ENCODE results near the gene TLE1.
A peak's percentile ranks its signal among the peaks of the same experiment; 100 is the strongest.

The TLE1 gene

GRCh38 chr9:81570083-81570482 is 119.3 kb downstream of the TLE1 start:
- no peak for DNase-seq

- DNase-seq, result no peak
Measured at GRCh38 chr9:81566074-81566698, 123.2 kb downstream of the TLE1 start.

- no peak for DNase-seq
Measured at GRCh38 chr9:81565609-81566008, 123.7 kb downstream of the TLE1 start.

GRCh38 chr9:81565144-81565543 is 124.2 kb downstream of the TLE1 start:
- DNase-seq, result no peak

GRCh38 chr9:81564632-81565031 is 124.7 kb downstream of the TLE1 start:
- no peak for DNase-seq

- no peak for DNase-seq
Measured at GRCh38 chr9:81563739-81564138, 125.6 kb downstream of the TLE1 start.

- no peak for DNase-seq
Measured at GRCh38 chr9:81563020-81563407, 126.3 kb downstream of the TLE1 start.

GRCh38 chr9:81562231-81563019 is 126.9 kb downstream of the TLE1 start:
- DNase-seq, result no peak

GRCh38 chr9:81560851-81561732 is 128.3 kb downstream of the TLE1 start:
- DNase-seq, result no peak

GRCh38 chr9:81559709-81560108 is 129.6 kb downstream of the TLE1 start:
- DNase-seq, result no peak

GRCh38 chr9:81559197-81559596 is 130.2 kb downstream of the TLE1 start:
- DNase-seq, result no peak

- DNase-seq, result no peak
Measured at GRCh38 chr9:81558091-81558830, 131.1 kb downstream of the TLE1 start.

- peak; percentile 16 for DNase-seq
Measured at GRCh38 chr9:81557452-81558090, 131.8 kb downstream of the TLE1 start.

GRCh38 chr9:81556923-81557322 is 132.4 kb downstream of the TLE1 start:
- DNase-seq, result no peak

- no peak for DNase-seq
Measured at GRCh38 chr9:81552581-81552991, 136.8 kb downstream of the TLE1 start.

- DNase-seq, result no peak
Measured at GRCh38 chr9:81550207-81550583, 139.2 kb downstream of the TLE1 start.

GRCh38 chr9:81549500-81550206 is 139.7 kb downstream of the TLE1 start:
- DNase-seq, result no peak

GRCh38 chr9:81548911-81549310 is 140.4 kb downstream of the TLE1 start:
- no peak for DNase-seq

- no peak for DNase-seq
Measured at GRCh38 chr9:81546489-81546888, 142.9 kb downstream of the TLE1 start.

- no peak for DNase-seq
Measured at GRCh38 chr9:81543695-81544094, 145.7 kb downstream of the TLE1 start.

- no peak for DNase-seq
Measured at GRCh38 chr9:81542118-81542889, 147.0 kb downstream of the TLE1 start.

Data from NCI-H1436 treated with DMSO at 0.1 percent for 48 hours (cell line).